CD4-positive, alpha-beta T cell treated with Interleukin-17A for 4 hours (primary cell): ENCODE measurements around the gene KRT15.
"Not testable (repeated sequence)": the region's sequence is repeated elsewhere in the genome, so short reads cannot be mapped to it uniquely, and the experiment has no call there.

Experiments used
- DNase-seq: peaks from one replicate; pipeline ENCODE4 v3.0.0-alpha.2; 2020; ENCODE audit warnings: mixed read lengths

Gene KRT15

DNA sequence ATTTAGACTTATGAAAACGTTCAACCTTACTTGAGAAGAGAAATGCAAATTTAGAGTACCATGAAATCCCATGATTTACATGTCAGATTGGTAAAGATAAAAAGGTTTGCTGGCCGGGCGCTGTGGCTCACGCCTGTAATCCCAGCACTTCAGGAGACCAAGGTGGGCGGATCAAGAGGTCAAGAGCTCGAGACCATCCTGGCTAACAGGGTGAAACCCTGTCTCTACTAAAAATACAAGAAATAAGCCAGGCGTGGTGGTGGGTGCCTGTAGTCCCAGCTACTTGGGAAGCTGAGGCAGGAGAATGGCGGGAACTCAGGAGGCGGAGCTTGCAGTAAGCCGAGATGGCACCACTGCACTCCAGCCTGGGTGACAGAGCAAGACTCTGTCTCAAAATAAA lies 24.1 kb upstream of the KRT15 start:
- not testable (repeated sequence) for DNase-seq

DNA sequence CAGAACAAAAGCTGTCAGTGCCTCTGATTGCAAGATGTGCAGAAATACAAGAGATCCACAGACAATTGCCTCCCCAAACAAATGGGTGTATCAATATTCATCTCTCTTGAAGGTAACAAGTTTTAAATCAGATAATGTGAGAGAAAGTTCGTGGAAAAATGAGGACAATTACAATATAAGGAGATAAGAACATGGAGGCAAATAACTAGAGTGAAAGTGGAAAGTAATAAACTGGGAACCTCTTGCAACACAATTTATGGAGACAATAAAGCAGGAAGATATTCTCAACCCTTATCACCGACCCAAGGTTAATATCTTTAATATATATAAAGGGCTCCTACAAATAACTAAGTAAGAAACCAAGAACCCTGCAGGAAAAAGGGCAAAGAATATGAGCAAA lies 23.7 kb upstream of the KRT15 start:
- DNase-seq = no peak

DNA sequence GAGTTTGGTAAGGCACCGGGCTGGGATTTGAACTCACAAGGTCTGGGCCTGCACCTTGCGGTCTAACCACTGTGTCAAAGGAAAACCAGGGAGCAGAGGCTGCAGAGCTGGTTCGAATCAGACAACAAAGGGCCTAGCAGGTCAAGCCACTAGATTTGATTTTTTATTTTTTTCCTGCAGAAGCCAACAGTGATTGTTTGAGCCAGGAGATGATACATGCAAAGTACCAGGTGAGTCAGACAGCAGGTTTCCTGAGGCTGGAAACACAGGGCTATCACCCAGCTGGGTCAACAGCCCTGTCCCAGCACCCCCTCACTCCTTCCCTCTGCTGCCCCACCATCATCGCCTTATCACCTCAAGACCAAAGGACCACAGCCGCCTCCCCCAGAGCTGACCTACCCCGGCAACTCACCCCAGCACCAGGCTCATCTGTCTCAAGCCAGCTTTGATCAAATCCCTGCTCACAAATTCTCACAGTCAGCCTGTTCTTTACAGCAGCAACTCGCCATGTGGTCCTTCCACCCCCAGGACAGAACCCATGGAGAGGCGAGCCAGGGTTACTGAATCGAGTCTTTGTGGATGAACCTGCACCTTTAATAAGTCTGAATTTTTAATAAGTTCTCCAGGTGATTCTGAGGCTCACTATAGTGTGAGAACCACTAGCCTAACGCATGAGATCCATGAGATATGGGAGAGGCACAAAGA lies 22.4 kb upstream of the KRT15 start:
- no peak for DNase-seq

DNA sequence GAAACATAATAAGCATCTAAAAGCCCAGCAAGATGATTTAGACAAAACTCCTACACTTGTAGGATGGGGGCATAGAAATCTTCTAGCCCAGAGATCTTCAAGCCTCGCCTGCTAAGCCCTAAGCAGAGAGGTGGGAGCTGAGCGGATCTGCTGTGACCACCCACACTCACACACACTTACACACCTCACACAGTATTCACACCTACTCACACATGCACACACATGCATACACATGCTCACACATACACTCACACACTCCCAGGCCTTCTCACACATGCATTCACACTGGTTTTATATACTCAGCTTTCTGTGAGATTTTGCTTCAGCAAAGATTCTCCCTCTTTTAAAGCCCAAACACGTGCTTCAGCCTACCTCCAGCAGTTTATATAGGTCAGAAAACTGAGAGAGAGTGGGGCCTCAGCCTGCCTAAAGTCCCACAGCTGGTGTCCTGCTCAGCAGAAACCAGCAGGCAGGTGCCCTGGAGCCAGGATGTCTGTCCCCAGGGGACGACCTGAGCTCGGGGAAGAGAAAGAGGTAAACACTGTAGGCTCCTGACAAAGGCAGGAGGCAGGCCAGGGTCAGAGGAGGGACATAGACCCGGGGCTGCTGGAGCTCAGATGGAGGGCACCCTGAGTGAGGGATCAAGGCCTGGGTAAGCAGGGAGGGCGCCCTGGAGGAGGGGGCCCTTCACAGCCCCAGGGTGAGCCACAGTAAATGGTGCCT lies 21.4 kb upstream of the KRT15 start:
- no peak for DNase-seq

DNA sequence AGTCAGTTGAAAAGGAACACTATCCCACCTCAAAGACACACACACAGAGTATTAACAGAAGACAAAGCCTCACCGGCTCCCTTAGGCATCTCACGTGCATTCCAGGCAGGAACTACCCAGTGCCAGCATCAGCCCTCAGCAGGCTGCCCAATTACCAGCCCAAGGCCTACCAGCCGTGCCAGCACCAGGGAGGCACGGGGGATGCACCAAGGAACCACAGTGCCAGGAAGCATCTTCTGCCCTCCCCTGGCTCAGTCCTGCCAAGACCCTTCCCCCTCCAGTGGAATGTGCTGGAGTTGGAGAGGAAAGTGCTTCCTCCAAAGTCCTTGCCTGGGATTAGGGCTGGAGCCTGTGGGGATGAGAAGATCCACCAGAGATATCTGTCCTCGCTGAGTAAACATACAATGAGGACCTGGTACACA lies 20.4 kb upstream of the KRT15 start:
- no peak for DNase-seq

DNA sequence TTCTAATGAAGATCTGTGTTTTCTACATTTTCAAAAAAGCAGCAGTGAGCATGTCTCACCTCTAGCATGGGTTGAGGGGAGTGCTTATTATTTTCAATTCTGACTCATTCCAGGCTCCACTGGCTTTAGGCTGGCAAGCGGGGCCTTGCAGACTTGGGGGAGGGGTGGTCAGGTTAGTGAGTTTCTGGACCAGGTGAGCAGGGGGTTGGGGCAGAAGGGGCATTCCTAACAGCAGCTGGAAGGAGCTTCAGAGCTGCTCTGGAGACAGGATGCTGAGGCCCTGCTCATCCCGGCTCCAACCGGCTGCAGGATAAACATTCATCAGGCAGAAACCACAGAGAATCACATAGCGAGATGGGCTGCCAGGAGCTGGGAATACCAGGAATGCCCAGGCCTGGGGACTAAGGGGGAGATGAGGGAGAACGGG lies 19.9 kb upstream of the KRT15 start:
- no peak for DNase-seq

DNA sequence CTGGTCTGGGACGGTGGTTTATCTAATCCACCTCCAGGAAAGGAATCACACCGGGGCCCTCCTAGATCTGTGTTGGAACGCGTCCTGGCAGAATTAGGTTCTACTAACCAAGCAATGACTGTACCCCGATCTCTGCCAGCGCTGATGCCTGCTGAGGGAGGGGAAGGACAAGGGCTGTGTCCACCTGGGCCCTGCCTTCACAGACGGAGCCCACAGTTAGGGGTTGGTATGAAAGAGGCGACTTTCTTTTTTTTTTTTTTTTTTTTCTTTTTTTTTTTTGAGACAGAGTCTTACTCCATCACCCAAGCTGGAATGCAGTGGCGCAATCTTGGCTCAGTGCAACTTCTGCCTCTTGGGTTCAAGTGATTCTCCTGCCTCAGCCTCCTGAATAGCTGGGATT lies 19.3 kb upstream of the KRT15 start:
- DNase-seq = no peak

DNA sequence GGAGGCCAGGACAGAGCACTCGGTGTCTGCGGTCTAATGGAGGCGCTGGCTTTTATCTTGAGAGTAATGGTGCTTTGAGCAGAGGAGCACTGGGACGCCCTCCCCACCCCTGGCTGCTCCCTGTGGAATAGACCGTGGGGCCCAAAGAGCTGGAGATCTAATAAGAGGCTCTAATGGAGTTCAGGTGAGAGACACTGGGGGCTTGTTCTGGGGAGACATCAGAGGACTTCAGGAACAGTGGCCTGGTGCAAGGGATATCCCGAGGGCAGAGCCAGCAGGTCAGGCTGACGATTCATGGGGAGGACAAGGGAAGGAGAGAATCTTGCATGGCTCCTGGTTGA lies 18.9 kb upstream of the KRT15 start:
- DNase-seq = no peak

DNA sequence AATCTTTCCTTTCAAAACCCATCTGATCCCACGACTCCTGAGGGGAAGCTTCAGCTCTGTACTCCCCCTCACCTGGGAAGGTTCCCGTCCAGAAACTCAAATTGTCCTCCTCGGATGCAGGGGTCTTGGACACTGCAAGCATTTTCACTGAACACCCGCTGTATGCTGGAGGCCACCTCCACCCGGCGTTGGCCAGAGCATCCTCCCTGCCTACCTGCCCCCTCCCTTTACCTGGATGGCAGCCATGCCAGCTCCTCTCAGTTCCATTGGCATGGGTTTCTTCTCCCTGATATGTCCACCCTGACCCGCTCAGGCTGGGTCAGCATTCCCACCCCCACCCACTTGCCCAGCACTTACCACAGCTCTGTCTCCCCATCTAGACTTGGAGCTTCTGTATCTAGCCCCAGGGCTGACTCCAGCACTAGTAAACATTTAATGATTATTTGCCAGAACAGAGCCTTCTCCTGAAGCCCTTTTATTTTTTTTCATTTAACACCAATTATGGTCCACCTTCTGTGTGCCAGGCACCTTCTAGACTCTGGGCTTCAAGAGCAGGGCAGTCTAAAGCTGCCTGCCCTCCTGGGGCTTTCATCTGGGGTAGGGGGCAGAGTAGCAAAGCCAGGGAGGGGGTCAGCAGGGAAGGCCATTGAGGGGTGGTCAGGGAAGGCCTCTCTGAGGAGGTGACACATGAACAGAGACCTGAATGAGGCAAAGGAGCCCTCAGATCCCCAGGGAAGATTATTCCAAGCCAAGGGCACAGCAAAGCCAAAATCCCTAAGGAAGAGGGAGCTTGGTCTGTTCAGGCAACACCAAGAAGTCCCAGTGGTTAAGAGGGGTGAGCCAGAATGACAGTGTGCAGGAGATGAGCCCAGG lies 18.3 kb upstream of the KRT15 start:
- DNase-seq = no peak

DNA sequence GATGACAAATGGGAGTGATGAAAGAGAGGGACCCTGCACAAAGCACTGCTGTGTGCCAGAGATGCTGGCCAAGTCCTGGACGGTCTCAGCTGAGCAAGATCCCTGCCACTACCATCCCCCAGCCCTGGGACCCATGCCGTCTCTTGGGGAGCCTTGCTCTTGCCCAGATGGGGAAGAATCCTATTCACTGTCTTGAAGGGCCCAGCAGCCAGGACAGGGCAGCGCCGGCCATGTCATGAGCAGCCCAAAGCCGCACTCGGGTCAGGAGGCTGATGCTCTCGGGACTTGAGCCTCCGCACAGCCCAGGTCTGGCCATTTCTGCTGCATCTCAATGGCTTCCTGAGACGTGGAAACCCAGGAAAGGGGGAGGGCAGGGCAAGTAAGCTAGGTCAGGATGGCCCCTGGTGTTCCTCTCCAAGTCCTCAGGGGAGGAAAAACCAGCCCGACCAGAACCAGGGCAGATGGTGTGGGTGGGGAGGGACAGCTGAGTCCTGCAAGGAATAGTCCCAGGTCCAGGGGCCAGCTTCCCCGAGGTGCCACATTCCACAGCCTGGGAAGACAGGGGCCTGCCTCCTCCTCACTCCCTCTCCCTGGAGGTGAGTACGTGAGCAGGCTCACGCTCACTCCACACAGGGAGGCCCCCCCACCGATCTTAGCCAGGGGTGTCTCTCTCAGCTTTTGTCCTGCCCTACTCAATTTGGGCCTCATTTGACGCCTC lies 17.2 kb upstream of the KRT15 start:
- no peak for DNase-seq

DNA sequence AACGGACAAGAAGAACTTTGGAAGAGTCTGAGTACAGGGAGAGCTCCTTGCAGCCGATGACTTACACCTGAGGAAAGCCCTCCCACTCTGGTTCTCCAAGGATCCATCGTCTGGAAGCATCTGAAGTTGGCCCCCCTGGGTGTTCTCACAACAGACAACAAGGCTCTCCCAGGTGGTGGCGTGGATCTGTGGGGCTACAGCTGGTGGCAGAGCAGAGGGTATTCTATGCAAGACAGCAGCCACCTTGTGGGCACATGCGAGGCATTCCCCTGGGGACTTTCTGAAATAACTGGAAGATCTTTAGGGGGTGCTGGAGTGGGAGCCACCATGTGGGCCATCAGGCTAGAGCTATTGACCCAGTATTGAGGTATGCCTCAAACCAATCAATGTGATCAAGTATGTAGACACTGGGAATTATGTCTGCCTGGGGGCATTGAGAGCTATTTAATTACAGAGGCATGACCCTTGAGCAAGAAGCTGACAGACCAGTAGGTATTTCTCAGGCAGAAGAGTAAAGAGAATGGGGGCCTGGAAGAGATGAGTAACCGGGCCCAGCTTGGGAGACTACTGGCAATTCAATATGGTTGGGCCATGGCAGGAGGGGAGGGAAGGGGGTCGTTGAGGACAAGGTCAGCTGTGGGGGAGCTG lies 16.3 kb upstream of the KRT15 start:
- DNase-seq = no peak

DNA sequence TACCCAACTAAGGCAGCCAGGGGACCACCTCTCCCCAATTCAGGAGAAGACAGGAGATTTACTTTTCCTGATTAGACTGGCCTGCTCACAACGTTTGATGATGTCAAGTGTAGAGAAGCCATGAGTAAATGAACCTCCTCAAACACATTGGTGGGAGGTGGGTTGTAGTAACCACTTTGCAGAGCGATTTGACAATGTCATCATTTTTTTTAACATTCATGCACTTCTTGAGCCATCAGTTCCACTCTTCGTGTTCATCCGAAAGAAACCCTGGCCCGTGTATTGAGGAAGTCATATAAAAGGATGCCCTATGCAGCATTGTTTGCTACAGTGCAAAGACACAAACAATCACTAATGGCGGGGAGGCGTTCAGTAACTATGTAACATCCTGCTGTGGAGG lies 14.9 kb upstream of the KRT15 start:
- no peak for DNase-seq

DNA sequence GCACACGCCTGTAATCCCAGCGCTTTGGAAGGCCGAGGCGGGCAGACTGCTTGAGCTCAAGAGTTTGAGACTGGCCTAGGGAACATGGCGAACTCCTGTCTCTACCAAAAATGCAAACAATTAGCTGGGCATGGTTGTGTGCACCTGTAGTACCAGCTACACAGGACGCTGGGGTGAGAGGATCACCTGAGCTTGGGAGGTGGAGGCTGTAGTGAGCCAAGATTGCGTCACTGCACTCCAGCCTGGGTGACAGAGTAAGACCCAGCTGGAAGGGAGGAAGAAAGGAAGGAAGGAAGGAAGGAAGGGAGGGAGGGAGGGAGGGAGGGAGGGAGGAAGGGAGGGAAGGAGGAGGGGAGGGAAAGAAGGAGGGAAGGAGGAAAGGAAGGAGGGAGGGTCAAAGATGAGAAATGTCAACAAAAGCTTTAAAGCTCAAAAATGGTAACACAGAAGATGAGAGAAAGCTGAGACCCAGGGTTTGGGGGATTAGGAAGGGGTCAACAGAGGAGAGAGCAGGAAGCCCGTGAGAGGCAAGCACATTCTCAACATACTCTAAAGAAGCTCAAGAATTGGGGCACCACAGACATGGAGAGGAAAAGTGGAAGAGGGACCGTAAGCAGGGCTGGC lies 14.4 kb upstream of the KRT15 start:
- DNase-seq = no peak

DNA sequence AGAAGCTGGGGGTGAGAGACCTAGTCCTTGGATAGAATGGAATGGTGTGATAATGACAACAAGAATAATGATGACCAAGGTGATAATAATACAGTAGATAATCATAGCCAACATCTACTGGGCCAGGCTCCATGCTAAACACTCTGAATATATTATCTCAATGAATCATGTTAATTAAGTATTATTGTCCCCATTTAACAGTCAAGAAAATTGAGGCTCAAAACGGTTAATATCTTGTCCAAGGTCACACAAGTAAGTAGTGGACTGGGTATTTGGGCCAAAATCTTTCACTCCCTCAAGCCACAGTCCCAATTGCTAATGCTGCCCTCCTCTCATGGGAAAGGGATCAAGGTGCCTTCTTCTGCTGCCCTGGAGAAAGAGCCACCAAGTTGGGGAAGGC lies 13.3 kb upstream of the KRT15 start:
- no peak for DNase-seq

DNA sequence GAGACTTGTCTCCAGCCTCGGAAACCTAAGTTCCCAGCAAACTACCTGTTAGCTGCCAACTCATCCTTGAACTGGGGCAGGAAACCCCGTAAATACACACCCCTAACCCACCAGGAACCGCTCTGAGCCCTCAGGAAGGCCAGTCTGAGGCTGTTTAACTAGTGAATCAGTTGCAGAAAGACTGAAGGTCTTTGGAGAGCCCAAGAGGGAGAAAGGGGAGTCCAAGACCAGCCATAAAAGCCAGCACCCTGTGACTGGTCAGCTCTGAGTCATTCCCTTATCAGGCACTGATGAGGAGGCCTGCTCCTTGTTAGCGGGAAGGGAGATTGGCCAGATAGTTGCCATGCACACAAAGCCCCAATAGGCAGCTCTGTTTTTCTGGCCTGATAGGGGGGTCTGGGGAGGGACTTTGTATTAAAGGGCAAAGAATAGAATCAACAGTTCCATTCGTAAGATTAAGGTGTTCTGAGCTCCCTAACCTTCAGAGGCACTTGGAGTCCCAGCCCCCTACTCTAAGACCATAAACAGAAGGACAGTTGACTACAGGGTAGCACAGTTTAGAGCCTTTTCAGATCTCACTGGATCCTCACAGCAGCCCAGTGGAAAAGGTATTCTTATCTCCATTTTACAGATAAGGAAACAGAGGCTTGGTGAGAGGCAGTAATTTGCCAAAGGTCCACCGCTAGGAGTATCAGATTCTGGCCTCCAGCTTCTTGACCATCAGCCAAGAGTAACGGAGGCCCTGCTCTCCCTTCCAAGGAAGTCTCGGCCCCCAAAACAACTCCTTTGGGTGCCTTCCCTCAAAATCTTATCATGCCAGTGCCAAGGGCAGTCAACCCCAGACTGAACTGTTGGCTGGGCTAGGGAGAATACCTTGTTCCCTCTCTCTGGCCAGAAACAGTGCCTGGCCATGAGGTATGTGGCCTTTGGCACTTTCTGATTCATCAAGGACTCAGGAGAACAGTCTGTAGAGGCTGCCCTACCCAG lies 11.7 kb upstream of the KRT15 start:
- DNase-seq = no peak

DNA sequence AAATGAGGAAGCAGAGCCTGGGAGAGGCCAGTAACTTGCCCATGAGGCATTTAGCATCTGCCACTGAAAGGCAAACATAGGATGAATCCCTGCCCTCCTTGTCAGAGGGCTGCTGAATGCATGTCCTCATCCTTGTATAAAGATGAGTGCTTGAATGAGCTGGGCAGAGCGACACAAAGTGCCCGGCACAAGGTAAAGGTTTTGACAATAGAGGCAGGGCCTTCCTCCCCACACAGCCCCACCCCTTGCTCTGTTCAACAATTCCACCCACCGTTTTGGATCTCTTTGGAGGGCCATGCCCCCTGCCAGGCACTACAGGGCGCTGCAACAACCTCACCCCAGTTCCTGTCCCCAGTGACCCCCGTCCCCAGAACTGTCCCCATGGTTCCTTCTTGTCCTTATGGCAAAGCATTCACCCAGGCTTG lies 10.8 kb upstream of the KRT15 start:
- no peak for DNase-seq

DNA sequence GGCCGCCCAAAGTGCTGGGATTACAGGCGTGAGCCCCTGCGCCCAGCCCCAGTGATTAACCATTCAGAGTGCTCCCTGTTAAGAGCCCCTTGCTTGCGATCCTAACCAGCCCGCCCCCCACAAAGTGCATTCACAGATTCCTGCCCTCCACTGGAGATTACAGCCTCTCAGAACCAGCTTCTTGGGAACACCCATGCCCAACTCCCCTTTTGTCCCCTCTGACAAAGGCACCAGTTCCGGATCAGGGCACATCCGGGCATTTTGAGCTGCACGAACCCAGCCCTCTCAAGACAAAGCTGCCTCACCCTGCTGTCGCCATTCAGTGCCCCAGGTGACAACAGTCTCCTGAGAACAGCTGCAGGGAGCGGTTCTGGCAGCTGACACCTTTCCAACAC lies 10.3 kb upstream of the KRT15 start:
- no peak for DNase-seq

DNA sequence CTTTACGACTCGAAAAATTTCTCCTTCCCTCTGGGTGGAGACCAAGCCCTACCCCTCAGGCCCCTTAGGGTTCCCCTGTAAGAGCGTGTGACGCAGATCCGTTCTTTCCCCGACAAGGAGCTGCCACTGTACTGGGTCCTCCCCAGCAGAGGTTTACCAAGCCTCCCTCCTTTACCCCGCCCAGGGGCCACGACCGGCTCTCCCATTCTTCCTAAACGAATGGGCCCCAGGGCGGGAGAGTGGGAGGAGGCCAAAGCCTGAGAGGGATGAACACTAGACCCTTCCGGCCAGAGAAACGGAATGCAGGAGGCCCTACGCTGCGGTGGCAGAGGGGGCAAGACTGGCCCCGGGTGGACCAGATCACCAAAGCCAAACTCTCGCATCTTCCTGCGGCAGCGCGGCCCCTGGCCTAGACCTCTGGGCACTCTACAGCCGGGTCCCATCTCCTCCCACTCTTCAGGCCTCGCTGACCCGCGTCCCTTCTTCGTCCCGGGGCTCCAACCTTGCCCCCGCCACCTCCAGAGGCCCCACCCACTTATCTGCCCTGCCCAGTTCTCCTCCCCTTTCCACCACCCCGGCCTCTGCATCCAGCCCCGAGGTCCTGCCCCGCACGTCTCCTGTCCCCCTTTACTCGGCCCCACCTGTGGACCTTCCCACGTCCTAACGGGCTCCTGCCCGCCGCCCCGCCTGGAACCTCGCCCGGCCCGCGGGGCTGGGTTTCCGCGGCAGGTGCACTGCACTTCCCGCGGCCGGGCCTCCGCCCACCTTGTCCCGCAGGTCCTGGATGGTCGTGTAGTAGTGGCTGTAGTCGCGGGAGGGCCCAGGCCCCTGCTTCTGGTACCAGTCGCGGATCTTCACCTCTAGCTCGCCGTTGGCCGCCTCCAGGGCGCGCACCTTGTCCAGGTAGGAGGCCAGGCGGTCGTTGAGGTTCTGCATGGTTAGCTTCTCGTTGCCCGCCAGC lies 8.7 kb upstream of the KRT15 start:
- DNase-seq = peak; percentile 24

DNA sequence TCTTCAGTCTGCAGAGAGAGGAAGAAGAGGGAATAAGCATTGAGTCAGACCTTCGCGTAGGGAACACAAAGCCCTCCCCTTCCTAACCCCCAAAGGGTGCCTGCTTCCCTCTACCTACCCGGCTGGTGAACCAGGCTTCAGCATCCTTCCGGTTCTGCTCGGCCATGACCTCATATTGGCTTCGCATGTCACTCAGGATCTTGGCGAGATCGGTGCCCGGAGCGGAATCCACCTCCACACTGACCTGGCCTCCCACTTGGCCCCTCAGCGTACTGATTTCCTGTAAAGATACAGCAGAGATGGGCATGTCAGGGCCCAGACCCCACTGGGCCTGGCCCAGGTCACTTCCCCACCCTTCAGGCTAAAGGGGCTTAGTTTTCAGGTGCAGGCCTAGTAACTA lies 5.6 kb upstream of the KRT15 start:
- no peak for DNase-seq

DNA sequence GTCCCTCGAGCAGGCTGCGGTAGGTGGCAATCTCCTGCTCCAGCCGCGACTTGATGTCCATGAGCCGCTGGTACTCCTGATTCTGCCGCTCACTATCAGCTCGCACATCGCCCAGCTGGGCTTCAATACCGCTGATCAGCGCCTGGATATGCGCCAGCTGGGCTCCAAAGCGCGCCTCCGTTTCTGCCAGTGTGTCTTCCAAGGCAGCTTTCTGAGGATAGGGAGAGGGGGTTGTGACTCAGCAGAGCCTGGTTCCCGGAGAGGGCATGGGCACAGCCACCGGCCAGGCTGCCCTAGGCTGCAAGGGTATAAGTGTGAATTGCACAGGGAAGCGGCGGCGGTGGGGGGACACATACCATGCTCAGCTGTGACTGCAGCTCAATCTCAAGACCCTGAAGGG lies 5.1 kb upstream of the KRT15 start:
- no peak for DNase-seq
